Measurements from ENCODE around the gene OSBPL10. TPM values are rescaled to one million over a fixed set of nuclear protein-coding genes. Genes with fewer than 3 reads are reported as not detected.

OSBPL10 gene
- polyA plus RNA-seq, 1 donor from 2014 or later, result 2.0 TPM

DNA sequence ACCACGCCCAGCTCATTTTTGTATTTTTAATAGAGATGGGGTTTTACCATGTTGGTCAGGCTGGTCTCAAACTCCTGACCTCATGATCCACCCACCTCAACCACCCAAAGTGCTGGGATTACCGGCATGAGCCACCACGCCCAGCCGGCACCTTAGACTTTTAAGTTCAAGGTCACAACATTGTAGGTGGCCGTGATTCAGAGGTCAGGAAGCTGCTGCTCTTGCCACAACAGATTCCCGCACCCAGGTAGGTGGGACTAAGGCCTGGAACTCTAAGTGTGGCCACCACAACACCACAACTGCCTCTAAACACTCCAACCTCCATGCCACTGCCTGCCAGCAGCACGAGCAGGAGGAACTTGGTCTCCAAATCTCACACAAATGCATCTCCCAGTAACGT lies 251.5 kb downstream of the OSBPL10 start:
- Histone ChIP-seq H3K4me3 (ENCODE audit: low read length) (no peak overlapping the region), H3K9ac (ENCODE audit: low read length) (no peak overlapping the region), H3K79me2 (replicated peaks; ENCODE audit: insufficient read depth, low read length) (no peaks in the 10 kb centered on the region), H3K9me2 (ENCODE audit: insufficient read depth, low read length) (no peaks in the 10 kb centered on the region), H3K36me3 (ENCODE audit: insufficient read depth, low read length) (no peaks in the 10 kb centered on the region), H4K20me1 (ENCODE audit: insufficient read depth) (no peaks in the 10 kb centered on the region), H3K27me3 (ENCODE audit: insufficient read depth, low read depth, low read length) (no peaks in the 10 kb centered on the region), H3F3A (ENCODE audit: insufficient read depth, low read length, poor library complexity, severe bottlenecking) (no peaks in the 10 kb centered on the region), H3K27ac (ENCODE audit: low read length) (no peak overlapping the region), H3K4me2 (ENCODE audit: low read length) (no peak overlapping the region), H3K9me3 (ENCODE audit: low read length) (no peaks in the 10 kb centered on the region), H2AFZ (ENCODE audit: low read depth, low read length) (no peak overlapping the region)
- no peak for TF ChIP-seq EP300 (conservative IDR thresholded peaks at IDR 0.05; ENCODE audit: poor library complexity, severe bottlenecking)
- TF ChIP-seq, protein P1, sequence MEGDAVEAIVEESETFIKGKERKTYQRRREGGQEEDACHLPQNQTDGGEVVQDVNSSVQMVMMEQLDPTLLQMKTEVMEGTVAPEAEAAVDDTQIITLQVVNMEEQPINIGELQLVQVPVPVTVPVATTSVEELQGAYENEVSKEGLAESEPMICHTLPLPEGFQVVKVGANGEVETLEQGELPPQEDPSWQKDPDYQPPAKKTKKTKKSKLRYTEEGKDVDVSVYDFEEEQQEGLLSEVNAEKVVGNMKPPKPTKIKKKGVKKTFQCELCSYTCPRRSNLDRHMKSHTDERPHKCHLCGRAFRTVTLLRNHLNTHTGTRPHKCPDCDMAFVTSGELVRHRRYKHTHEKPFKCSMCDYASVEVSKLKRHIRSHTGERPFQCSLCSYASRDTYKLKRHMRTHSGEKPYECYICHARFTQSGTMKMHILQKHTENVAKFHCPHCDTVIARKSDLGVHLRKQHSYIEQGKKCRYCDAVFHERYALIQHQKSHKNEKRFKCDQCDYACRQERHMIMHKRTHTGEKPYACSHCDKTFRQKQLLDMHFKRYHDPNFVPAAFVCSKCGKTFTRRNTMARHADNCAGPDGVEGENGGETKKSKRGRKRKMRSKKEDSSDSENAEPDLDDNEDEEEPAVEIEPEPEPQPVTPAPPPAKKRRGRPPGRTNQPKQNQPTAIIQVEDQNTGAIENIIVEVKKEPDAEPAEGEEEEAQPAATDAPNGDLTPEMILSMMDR (IDR thresholded peaks at IDR 0.05; ENCODE audit: poor library complexity, severe bottlenecking), result no peak
- TF ChIP-seq RAD21 (conservative IDR thresholded peaks at IDR 0.05), result no peak
- no peak for TF ChIP-seq SMC3 (conservative IDR thresholded peaks at IDR 0.05; ENCODE audit: poor library complexity)
- TF ChIP-seq MXI1 (conservative IDR thresholded peaks at IDR 0.05; ENCODE audit: poor library complexity, severe bottlenecking), result no peak
- no peak for TF ChIP-seq POLR2AphosphoS5 (IDR thresholded peaks at IDR 0.05)
- TF ChIP-seq, protein P2, sequence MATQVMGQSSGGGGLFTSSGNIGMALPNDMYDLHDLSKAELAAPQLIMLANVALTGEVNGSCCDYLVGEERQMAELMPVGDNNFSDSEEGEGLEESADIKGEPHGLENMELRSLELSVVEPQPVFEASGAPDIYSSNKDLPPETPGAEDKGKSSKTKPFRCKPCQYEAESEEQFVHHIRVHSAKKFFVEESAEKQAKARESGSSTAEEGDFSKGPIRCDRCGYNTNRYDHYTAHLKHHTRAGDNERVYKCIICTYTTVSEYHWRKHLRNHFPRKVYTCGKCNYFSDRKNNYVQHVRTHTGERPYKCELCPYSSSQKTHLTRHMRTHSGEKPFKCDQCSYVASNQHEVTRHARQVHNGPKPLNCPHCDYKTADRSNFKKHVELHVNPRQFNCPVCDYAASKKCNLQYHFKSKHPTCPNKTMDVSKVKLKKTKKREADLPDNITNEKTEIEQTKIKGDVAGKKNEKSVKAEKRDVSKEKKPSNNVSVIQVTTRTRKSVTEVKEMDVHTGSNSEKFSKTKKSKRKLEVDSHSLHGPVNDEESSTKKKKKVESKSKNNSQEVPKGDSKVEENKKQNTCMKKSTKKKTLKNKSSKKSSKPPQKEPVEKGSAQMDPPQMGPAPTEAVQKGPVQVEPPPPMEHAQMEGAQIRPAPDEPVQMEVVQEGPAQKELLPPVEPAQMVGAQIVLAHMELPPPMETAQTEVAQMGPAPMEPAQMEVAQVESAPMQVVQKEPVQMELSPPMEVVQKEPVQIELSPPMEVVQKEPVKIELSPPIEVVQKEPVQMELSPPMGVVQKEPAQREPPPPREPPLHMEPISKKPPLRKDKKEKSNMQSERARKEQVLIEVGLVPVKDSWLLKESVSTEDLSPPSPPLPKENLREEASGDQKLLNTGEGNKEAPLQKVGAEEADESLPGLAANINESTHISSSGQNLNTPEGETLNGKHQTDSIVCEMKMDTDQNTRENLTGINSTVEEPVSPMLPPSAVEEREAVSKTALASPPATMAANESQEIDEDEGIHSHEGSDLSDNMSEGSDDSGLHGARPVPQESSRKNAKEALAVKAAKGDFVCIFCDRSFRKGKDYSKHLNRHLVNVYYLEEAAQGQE (IDR thresholded peaks at IDR 0.05; ENCODE audit: borderline replicate concordance), result no peak
- no peak for TF ChIP-seq EZH2 (IDR thresholded peaks at IDR 0.05; ENCODE audit: borderline replicate concordance, insufficient read depth, low read length, poor library complexity, severe bottlenecking)
- no peak for TF ChIP-seq TAF1 (IDR thresholded peaks at IDR 0.05; ENCODE audit: low read depth)

DNA sequence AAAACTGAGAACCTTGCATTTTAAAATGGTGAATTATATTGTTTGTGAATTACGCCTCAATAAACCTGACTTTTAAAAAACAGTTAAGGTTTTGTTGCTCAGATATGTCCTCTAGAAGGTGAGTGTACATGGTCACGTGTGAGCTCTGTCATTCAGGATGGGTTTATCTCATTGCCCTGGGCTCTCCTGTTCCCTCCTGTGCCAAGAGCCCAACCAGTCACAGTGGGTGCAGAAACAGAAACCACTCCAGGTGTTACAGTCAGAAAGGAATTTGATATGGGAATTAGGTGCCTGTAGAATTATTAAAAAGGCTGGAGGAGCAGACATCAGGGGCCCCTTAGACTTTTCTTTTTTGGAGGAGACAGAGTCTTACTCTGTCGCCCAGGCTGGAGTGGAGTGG lies 252.0 kb downstream of the OSBPL10 start:
- Histone ChIP-seq H3K36me3 (ENCODE audit: insufficient read depth, low read length) (no peaks in the 10 kb centered on the region), H2AFZ (ENCODE audit: low read depth, low read length) (no peak overlapping the region), H4K20me1 (ENCODE audit: insufficient read depth) (no peaks in the 10 kb centered on the region), H3K4me3 (ENCODE audit: low read length) (no peak overlapping the region), H3K9me2 (ENCODE audit: insufficient read depth, low read length) (no peaks in the 10 kb centered on the region), H3K27me3 (ENCODE audit: insufficient read depth, low read depth, low read length) (no peaks in the 10 kb centered on the region), H3K4me2 (ENCODE audit: low read length) (no peak overlapping the region), H3K27ac (ENCODE audit: low read length) (no peak overlapping the region), H3K9me3 (ENCODE audit: low read length) (no peaks in the 10 kb centered on the region), H3K79me2 (replicated peaks; ENCODE audit: insufficient read depth, low read length) (no peaks in the 10 kb centered on the region), H3F3A (ENCODE audit: insufficient read depth, low read length, poor library complexity, severe bottlenecking) (no peaks in the 10 kb centered on the region), H3K9ac (ENCODE audit: low read length) (no peak overlapping the region)
- TF ChIP-seq POLR2AphosphoS5 (IDR thresholded peaks at IDR 0.05) (no peak), MXI1 (conservative IDR thresholded peaks at IDR 0.05; ENCODE audit: poor library complexity, severe bottlenecking) (no peak), RAD21 (conservative IDR thresholded peaks at IDR 0.05) (no peak), EZH2 (IDR thresholded peaks at IDR 0.05; ENCODE audit: borderline replicate concordance, insufficient read depth, low read length, poor library complexity, severe bottlenecking) (no peak), TAF1 (IDR thresholded peaks at IDR 0.05; ENCODE audit: low read depth) (no peak), EP300 (conservative IDR thresholded peaks at IDR 0.05; ENCODE audit: poor library complexity, severe bottlenecking) (no peak), SMC3 (conservative IDR thresholded peaks at IDR 0.05; ENCODE audit: poor library complexity) (no peak)
- TF ChIP-seq, protein P1 (IDR thresholded peaks at IDR 0.05; ENCODE audit: poor library complexity, severe bottlenecking), result no peak
- TF ChIP-seq, protein P2 (IDR thresholded peaks at IDR 0.05; ENCODE audit: borderline replicate concordance), result no peak

Measured in neural cell (in vitro differentiated cells).